Left kidney (tissue), 2 donors: Measurements from ENCODE around the gene BCL11B. TPM values are rescaled to one million over a fixed set of nuclear protein-coding genes. Genes with fewer than 3 reads are reported as not detected.

ENCODE experiments used
- DNase-seq: peaks from one replicate; pipeline ENCODE4 v3.0.0-alpha.2; 2013
- polyA plus RNA-seq: library from polyadenylated mRNA; unstranded; fragments of 120-200 nt; gene quantifications from one replicate; pipeline ENCODE4 v1.2.1, GENCODE V29; 2013; ENCODE audit not compliant: insufficient read length

The BCL11B gene
- polyA plus RNA-seq, 1 donor: 2.7 TPM

GRCh38 chr14:99119554-99120525 is 152.2 kb downstream of the BCL11B start:
- DNase-seq: no peak

Other genes starting within 250 kb of the BCL11B start
- 65.7 TPM for gene SETD3, start 208.7 kb upstream of the BCL11B start, polyA plus RNA-seq
- gene CCNK, start 209.2 kb upstream of the BCL11B start, polyA plus RNA-seq: 56.3 TPM